ENCODE data around the gene IL1B. TPM values are rescaled to one million over a fixed set of nuclear protein-coding genes. Genes with fewer than 3 reads are reported as not detected.

Gene IL1B
- total and polyA plus RNA-seq, 2 of the 8 experiments (the other 6 are each of a cell fraction or from before 2014, with no cell fraction given), result not detected

- no peak for TF ChIP-seq CHD7 (IDR thresholded peaks at IDR 0.05; ENCODE audit: insufficient replicate concordance, low read length)
- TF ChIP-seq GTF2F1 (IDR thresholded peaks at IDR 0.05; ENCODE audit: borderline replicate concordance, low read depth, low read length), result no peak
- no peak for TF ChIP-seq ATF3 (IDR thresholded peaks at IDR 0.05; ENCODE audit: insufficient read depth, low read depth, low read length)
- TF ChIP-seq SIX5 (IDR thresholded peaks at IDR 0.05; ENCODE audit: low read depth, low read length), result no peak
- TF ChIP-seq CTBP2 (IDR thresholded peaks at IDR 0.05; ENCODE audit: borderline replicate concordance, insufficient read depth, insufficient read length, low read length), result no peak
- no peak for TF ChIP-seq SRF (IDR thresholded peaks at IDR 0.05; ENCODE audit: low read depth, low read length)
- TF ChIP-seq PHF8 (conservative IDR thresholded peaks at IDR 0.05; ENCODE audit: low read depth, low read length), result no peak
- no peak for TF ChIP-seq CHD1 (IDR thresholded peaks at IDR 0.05; ENCODE audit: low read depth, low read length)
Measured at GRCh38 chr2:112800881-112801583, 35.5 kb downstream of the IL1B start (continued).

Measured in H1 (cell line).